Activated T-helper 1 cell treated with anti-CD3 and anti-CD28 coated beads, Interleukin-12 subunit alpha, Interleukin-12 subunit beta, Interleukin-2, Interleukin-4 antibody, amounts not matched to agents 30 ng/mL and 10 ng/mL and 1 ng/mL, durations not matched to agents 14 hours and 24 hours and 36 hours (primary cell): ENCODE results near the gene SLCO4A1. TPM values are rescaled to one million over a fixed set of nuclear protein-coding genes. Genes with fewer than 3 reads are reported as not detected.

ENCODE experiments used
- DNase-seq: peaks from one replicate; pipeline ENCODE4 v3.0.0; 2021; ENCODE audit warnings: low spot score
- H3K27ac Mint-ChIP-seq: one replicate; pipeline ENCODE4 v1.8.0; 2021; ENCODE audit warnings: mild to moderate bottlenecking, mixed read lengths
- H3K27me3 Mint-ChIP-seq: one replicate; pipeline ENCODE4 v1.8.0; 2022; ENCODE audit warnings: mild to moderate bottlenecking, moderate library complexity, mixed read lengths; ENCODE audit not compliant: insufficient read depth
- H3K36me3 Mint-ChIP-seq: one replicate; pipeline ENCODE4 v1.8.0; 2021; ENCODE audit warnings: low read depth, mixed read lengths
- H3K4me1 Mint-ChIP-seq: one replicate; pipeline ENCODE4 v1.8.0; 2021; ENCODE audit warnings: low read depth, mixed read lengths
- H3K4me3 Mint-ChIP-seq: one replicate; pipeline ENCODE4 v1.8.0; 2021; ENCODE audit warnings: mild to moderate bottlenecking, moderate library complexity, mixed read lengths
- H3K9me3 Mint-ChIP-seq: one replicate; pipeline ENCODE4 v1.8.0; 2021; ENCODE audit warnings: mixed read lengths
- intact Hi-C: fragments of 100-400 bp; cut with micrococcal nuclease; formaldehyde crosslinking; loops from one replicate; pipeline ENCODE4 v1.15.1; 2024
- total RNA-seq: library from RNA; stranded (reverse); gene quantifications from 2 replicates; pipeline ENCODE4 v1.2.3, GENCODE V29; 2022

The SLCO4A1 gene
- total RNA-seq, 1 donor from 2014 or later = 47.6 TPM

DNA sequence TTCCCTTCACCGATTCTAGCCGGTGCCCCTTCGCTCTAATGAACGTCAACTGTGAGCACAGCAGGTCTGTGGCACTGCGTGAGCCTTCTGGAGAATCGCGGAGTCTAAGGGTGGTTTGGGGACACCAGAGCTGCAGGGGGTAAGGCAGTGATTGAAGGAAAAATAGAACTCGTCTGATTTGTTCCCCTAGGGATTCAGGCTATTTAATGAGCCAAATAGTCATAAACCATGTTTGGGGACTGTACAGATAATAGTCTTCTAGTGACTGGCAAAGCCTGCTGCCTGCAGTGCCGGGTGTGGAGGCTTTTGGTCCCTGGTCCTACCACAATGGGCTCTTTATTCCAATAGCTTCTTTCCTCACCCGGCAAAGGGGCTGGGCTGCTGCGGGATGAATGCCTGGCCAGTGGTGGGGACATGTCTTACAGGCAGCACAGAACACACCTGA is 55.2 kb downstream of the SLCO4A1 start:
- Mint-ChIP-seq H3K4me1 (no peaks in the 10 kb centered on the region), H3K27ac (no peak overlapping the region), H3K4me3 (no peak overlapping the region), H3K27me3 (peaks cover 25% of the 10 kb centered on the region), H3K9me3 (no peaks in the 10 kb centered on the region), H3K36me3 (no peaks in the 10 kb centered on the region)
- no peak for DNase-seq
- intact Hi-C loops = no loop called here

DNA sequence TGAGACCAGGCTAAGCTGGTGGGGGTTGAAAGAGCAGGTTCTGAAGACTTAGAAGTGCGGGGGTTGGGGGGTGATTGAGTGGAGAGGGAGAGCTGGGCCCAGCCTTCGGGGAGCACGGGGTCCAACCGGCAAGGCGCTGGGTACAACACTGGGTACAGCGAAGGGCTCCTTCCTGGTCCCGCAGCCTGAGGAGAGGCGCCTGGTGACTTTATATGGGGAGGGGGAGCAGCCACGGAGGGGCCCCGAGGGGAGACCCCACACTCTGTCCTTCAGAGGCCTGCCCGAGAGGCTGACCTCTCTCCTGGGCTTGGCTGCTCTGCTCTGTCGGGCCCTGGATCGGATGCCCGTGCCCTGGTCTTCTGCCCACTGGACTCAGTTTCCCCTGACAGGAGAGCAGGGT is 55.9 kb downstream of the SLCO4A1 start:
- no peak for DNase-seq
- no peak overlapping the region for H3K4me3 Mint-ChIP-seq
- H3K27ac Mint-ChIP-seq = no peak overlapping the region
- intact Hi-C loops = no loop called here
- H3K9me3 Mint-ChIP-seq = no peaks in the 10 kb centered on the region
- no peaks in the 10 kb centered on the region for H3K36me3 Mint-ChIP-seq
- no peaks in the 10 kb centered on the region for H3K4me1 Mint-ChIP-seq
- peaks cover 22% of the 10 kb centered on the region for H3K27me3 Mint-ChIP-seq

DNA sequence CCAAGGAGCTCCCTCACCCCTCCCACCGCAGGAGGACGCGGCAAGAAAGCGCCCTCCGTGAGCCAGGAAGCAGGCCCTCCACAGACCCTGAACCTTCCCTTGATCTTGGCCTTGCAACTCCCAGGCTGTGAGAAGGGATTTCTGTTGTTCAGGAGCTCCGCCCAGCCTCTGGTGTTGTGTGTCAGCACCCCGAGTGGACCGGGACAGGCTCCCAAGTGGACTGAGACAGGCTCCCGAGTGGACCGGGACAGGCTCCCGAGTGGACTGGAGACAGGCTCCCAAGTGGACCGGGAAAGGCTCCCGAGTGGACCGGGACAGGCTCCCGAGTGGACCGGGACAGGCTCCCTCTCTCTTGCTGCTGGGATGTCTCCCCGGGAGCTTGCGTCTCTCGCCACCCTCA is 57.0 kb downstream of the SLCO4A1 start:
- Mint-ChIP-seq H3K27ac (no peak overlapping the region), H3K4me1 (no peaks in the 10 kb centered on the region), H3K9me3 (no peaks in the 10 kb centered on the region), H3K4me3 (no peak overlapping the region), H3K36me3 (no peaks in the 10 kb centered on the region), H3K27me3 (peaks cover 25% of the 10 kb centered on the region)
- intact Hi-C loops = no loop called here
- no peak for DNase-seq

DNA sequence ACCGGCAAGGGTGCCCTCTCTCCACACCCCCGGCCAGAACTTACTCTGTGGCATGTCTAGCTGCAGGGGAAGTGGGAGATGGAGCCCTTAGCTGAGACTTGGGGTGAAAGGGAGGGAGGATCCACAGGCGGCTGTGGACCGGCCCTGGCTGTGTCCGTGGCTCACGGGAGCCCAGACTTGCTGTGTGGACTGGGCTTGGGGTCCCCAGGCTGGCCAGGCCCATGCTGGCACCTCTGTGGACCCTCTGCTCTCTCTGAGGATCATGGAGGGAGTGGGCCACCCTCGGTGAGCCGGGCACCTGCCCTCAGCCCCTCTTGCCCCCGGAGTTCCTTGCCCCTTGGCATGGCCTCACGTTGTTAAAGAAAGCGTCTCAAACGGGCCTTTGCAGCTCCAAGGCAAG is 57.4 kb downstream of the SLCO4A1 start:
- no peak overlapping the region for H3K27ac Mint-ChIP-seq
- intact Hi-C loops = no loop called here
- DNase-seq = no peak
- H3K9me3 Mint-ChIP-seq = no peaks in the 10 kb centered on the region
- no peaks in the 10 kb centered on the region for H3K36me3 Mint-ChIP-seq
- H3K4me3 Mint-ChIP-seq = no peak overlapping the region
- no peaks in the 10 kb centered on the region for H3K4me1 Mint-ChIP-seq
- peaks cover 23% of the 10 kb centered on the region for H3K27me3 Mint-ChIP-seq

DNA sequence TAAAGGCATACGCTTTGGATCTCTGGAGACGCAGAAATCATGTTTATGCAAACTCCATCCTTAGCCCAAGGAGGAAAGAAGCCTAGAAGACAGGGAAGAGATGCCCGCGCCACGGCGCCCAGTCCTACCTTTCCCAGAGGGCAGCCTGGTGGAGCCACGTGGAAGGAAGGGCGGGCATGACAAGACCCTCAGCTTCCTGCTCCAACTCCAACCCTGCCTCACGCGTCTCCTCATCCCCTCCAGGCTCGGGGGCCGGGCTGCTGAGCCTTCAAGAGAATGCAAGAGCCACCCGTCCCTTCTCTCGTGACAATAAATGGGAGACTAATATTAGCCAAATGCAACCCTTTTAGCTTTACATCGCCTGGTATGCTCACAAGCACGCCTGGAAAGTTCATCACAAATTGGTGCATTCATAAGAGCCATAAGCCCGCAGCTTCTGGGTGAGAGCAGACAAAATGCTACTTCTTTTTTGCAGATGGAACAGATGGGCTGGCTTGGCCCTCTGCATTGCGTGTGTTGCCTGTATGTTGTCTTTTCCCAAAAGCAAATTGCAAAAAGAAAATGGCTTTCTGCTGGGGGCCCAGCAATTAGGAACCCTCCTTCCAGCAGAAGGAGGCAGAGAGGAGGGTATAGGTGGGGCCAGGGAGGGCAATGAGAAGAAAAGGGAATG is 58.1 kb downstream of the SLCO4A1 start:
- DNase-seq = no peak
- intact Hi-C loops = no loop called here
- H3K27ac Mint-ChIP-seq = no peak overlapping the region
- H3K4me1 Mint-ChIP-seq = no peaks in the 10 kb centered on the region
- peaks cover 21% of the 10 kb centered on the region for H3K27me3 Mint-ChIP-seq
- H3K9me3 Mint-ChIP-seq = no peaks in the 10 kb centered on the region
- H3K4me3 Mint-ChIP-seq = no peak overlapping the region
- H3K36me3 Mint-ChIP-seq = no peaks in the 10 kb centered on the region

DNA sequence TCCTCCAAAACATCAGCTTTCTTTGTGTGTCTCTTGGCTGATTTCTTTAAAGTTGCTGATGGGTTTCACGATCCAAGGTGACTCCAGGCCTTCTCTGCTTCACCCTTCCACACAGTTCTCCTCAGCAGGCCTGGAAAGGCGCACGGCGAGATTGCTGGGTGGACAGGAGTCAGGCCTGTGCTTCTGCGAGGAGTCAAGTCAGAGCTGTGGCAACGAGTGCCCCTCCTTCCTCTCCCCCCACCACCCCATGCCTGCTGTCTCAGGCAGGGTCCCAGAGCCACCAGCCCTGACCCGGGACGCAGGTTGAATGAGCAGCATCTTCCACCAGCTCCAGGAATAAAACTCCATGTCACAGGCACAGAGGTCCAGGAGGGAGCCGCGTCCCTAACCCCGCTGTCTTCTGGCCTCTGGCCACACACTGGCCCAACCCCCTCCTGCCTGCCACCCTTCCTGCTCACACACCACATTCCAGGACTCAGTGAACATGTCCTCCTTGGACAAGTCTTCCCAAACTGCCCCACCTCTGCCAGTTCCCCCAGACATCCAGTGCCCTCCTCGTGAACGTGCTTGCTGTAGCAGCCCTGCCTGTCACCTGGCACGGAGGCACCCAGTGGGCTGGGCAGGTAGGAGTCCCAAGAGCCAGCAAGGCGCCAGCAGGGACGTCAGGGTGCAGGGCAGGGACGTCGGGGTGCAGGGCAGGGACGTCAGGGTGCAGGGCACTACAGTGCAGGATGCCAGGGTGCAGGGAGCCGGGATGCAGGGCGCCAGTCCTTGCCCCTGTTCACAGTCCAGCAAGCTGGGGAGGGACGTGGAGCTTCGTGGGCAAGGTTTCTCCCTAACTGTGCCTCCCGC is 59.1 kb downstream of the SLCO4A1 start:
- Mint-ChIP-seq H3K9me3 (no peaks in the 10 kb centered on the region), H3K4me1 (no peaks in the 10 kb centered on the region), H3K27ac (no peak overlapping the region), H3K36me3 (no peaks in the 10 kb centered on the region), H3K27me3 (peaks cover 18% of the 10 kb centered on the region), H3K4me3 (no peak overlapping the region)
- intact Hi-C loops = no loop called here
- no peak for DNase-seq

- peaks cover 20% of the 10 kb centered on the region for H3K27me3 Mint-ChIP-seq
- intact Hi-C loops = no loop called here
- H3K4me3 Mint-ChIP-seq = no peak overlapping the region
Observed at GRCh38 chr20:62702013-62702300, 59.7 kb downstream of the SLCO4A1 start.

DNA sequence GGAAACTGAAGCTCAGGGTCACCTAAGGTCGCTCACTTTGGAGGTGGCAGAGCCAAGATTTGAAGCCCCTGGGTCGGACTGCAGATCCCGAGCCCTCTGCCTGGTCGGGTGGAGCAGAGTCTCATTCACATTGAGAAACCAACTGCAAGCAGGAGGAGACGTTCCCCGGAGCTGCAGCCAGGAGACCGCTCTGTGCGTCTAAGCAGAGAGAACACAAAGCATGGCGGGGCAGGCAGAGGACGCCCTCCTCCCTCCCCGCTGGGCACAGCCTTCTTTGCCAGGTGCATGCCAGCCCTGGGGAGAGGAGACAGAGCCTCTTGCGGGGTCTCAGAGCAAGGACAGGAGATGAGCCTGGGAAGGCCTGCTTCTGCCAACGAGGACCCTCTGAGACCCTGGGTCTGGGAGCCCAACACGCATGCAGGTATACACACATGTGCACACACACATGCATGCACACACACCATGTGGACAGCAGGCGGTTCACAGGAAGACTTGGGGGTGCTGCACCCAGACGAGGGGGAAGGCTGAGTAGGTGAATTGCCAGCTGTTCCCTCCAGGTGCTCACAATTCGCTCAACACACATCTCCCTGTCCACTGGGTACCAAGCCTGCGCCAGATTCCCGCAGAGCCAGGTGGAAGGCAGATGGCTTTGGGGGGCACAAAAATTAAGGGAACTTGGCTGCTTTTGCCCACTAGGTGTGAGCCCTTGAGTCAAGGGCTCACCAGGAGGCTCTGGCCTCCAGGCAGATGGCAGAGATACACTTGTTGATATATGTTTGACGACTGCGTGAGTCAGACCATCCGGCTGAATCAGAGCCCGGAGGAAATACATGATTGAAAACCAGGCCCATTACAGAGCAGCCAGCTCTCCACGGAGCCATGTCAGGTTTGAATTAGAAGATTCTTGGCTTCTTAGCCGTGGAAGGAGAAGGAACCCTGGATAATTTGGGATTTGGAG is 60.9 kb downstream of the SLCO4A1 start:
- H3K4me3 Mint-ChIP-seq = no peak overlapping the region
- intact Hi-C loops = no loop called here

More at GRCh38 chr20:62702013-62702300, 59.7 kb downstream of the SLCO4A1 start:
- Mint-ChIP-seq H3K36me3 (no peaks in the 10 kb centered on the region), H3K4me1 (no peaks in the 10 kb centered on the region), H3K27ac (no peak overlapping the region), H3K9me3 (no peaks in the 10 kb centered on the region)
- no peak for DNase-seq

DNA sequence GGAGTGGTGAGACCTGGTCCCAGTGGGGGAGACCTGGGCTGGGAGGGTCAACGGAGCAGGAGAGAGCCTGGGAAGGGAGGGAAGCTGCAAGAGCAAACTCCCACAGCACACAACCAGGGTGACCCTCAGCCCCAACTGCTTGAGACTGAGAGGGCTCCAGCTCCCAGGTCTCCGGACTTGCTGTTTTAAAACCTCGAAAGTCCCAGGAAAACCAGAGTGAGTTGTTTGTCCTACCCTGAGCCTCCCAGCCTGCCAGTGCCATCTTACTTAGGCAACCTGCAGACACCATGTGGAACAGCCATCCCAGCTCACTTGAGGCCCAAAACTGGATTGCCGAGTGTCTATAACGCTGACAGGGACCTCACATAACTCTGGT is 61.5 kb downstream of the SLCO4A1 start:
- Mint-ChIP-seq H3K27ac (no peak overlapping the region), H3K27me3 (peaks cover 24% of the 10 kb centered on the region), H3K4me3 (no peak overlapping the region), H3K4me1 (no peaks in the 10 kb centered on the region), H3K9me3 (no peaks in the 10 kb centered on the region), H3K36me3 (no peaks in the 10 kb centered on the region)
- intact Hi-C loops = no loop called here
- DNase-seq = no peak

More for the DNA sequence above, 60.9 kb downstream of the SLCO4A1 start:
- Mint-ChIP-seq H3K36me3 (no peaks in the 10 kb centered on the region), H3K9me3 (no peaks in the 10 kb centered on the region), H3K27ac (no peak overlapping the region), H3K4me1 (no peaks in the 10 kb centered on the region), H3K27me3 (peaks cover 25% of the 10 kb centered on the region)
- no peak for DNase-seq

DNA sequence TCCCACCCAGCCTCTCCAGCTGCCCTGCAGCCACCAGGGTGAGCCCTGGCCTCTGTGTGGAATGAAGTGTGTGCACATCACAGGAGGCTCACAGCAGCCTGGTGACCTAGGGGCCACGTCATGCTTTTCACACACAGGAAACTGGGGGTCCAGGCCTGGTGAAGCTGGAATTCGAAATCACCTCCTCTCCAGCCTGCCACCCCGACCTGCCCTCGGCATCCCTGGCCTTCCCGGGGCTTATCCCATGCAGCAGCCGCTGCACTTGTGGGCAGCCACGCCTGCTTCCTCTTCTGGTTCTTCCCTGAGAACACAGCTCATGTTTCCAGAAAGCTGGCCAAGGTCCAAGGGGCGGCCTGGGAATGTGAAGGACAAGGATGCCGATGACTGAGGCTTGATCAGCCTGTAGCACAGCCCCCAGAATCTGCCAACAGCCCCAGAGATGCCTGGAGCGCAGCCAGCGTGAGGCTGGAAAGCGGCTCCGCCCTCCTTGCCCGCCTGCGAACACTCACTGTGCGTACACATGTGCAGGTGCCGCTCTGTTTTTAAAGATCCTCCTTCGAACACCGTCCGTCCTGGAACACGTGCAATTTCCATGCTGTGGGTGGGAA is 62.1 kb downstream of the SLCO4A1 start:
- intact Hi-C loops = no loop called here
- H3K27me3 Mint-ChIP-seq = peaks cover 26% of the 10 kb centered on the region
- H3K27ac Mint-ChIP-seq = no peak overlapping the region
- no peaks in the 10 kb centered on the region for H3K4me1 Mint-ChIP-seq
- no peaks in the 10 kb centered on the region for H3K36me3 Mint-ChIP-seq
- H3K4me3 Mint-ChIP-seq = no peak overlapping the region
- no peaks in the 10 kb centered on the region for H3K9me3 Mint-ChIP-seq
- no peak for DNase-seq

DNA sequence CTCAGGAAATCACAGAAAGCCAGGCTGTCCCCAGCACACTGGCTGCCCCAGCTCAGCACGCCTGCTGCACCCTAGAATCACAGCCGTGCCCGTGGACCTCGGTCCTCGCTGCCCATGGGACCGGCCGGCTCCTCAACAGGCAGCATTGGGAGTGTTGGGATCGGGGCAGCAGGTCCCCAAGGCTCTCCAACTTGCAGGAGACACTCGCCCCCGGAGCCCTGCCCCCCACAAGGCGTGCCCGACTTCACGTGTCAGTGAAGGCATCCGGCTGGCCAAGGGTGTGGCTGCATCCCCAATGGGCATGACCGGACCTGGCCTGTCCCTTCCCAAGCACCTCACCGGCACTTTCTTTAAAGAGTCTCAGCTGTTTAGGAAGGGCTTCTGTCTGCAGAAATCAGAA is 63.3 kb downstream of the SLCO4A1 start:
- H3K9me3 Mint-ChIP-seq = no peaks in the 10 kb centered on the region
- H3K4me1 Mint-ChIP-seq = no peaks in the 10 kb centered on the region
- no peak overlapping the region for H3K4me3 Mint-ChIP-seq
- no peak for DNase-seq
- intact Hi-C loops = no loop called here
- H3K36me3 Mint-ChIP-seq = no peaks in the 10 kb centered on the region
- H3K27me3 Mint-ChIP-seq = peaks cover 29% of the 10 kb centered on the region
- no peak overlapping the region for H3K27ac Mint-ChIP-seq

- H3K9me3 Mint-ChIP-seq = no peaks in the 10 kb centered on the region
- no peak overlapping the region for H3K27ac Mint-ChIP-seq
- no peak for DNase-seq
- peaks cover 27% of the 10 kb centered on the region for H3K27me3 Mint-ChIP-seq
- intact Hi-C loops = no loop called here
- no peaks in the 10 kb centered on the region for H3K4me1 Mint-ChIP-seq
- H3K4me3 Mint-ChIP-seq = no peak overlapping the region
- H3K36me3 Mint-ChIP-seq = no peaks in the 10 kb centered on the region
Observed at GRCh38 chr20:62706344-62706743, 64.0 kb downstream of the SLCO4A1 start.
